Neuronal stem cell (in vitro differentiated cells): ENCODE measurements around the gene UBE2F.
"Not testable (repeated sequence)": the region's sequence is repeated elsewhere in the genome, so short reads cannot be mapped to it uniquely, and the experiment has no call there.

ENCODE experiments used
- DNase-seq: peaks from one replicate; pipeline ENCODE4 v3.0.0-alpha.2; 2013; ENCODE audit warnings: low spot score
- H2AFZ ChIP-seq: one replicate; pipeline ENCODE4 v1.6.1; 2013; ENCODE audit warnings: mild to moderate bottlenecking, low read length, inconsistent platforms
- H2AK5ac ChIP-seq: 2 replicates; pipeline ENCODE4 v1.6.1; 2013; ENCODE audit warnings: low read depth, mild to moderate bottlenecking, inconsistent platforms, low read length, moderate library complexity, mixed read lengths
- H2BK120ac ChIP-seq: 2 replicates; pipeline ENCODE4 v1.6.1; 2013; ENCODE audit warnings: low read depth, mild to moderate bottlenecking, inconsistent platforms, low read length, moderate library complexity, mixed read lengths
- H2BK12ac ChIP-seq: one replicate; pipeline ENCODE4 v1.6.1; 2013; ENCODE audit warnings: low read length, inconsistent platforms
- H2BK15ac ChIP-seq: 2 replicates; pipeline ENCODE4 v1.6.1; 2013; ENCODE audit warnings: mild to moderate bottlenecking, low read length, inconsistent platforms, mixed read lengths
- H2BK5ac ChIP-seq: one replicate; pipeline ENCODE4 v1.6.1; 2013; ENCODE audit warnings: inconsistent platforms, mild to moderate bottlenecking, low read length, moderate library complexity
- H3K14ac ChIP-seq: one replicate; pipeline ENCODE4 v1.6.1; 2013; ENCODE audit warnings: low read length, inconsistent platforms
- H3K18ac ChIP-seq: 2 replicates; pipeline ENCODE4 v1.6.1; 2013; ENCODE audit warnings: low read length, inconsistent platforms
- H3K23ac ChIP-seq: 2 replicates; pipeline ENCODE4 v1.6.1; 2013; ENCODE audit warnings: low read depth, mild to moderate bottlenecking, mixed read lengths, low read length, inconsistent platforms; ENCODE audit not compliant: poor library complexity
- H3K27ac ChIP-seq: replicated peaks from 3 replicates; pipeline ENCODE4 v1.5.1; 2013; ENCODE audit warnings: low read length, inconsistent platforms
- H3K27me3 ChIP-seq, 3 experiments: 2 replicates each; pipeline ENCODE4 v1.6.1; 2013; ENCODE audit warnings: low read length in 3 of 3, mild to moderate bottlenecking in 2 of 3, inconsistent platforms in 1 of 3, low read depth in 1 of 3, mixed read lengths in 1 of 3, moderate library complexity in 1 of 3; ENCODE audit not compliant: control insufficient read depth in 3 of 3, insufficient read depth in 3 of 3
- H3K36me3 ChIP-seq, 2 donors: replicated peaks in 1 of 2; 2 replicates each; pipeline ENCODE4 v1.6.1; 2013; ENCODE audit warnings: low read length in 2 of 2; ENCODE audit not compliant: control insufficient read depth in 2 of 2, insufficient read depth in 2 of 2
- H3K4ac ChIP-seq: 2 replicates; pipeline ENCODE4 v1.6.1; 2013; ENCODE audit warnings: inconsistent platforms, mild to moderate bottlenecking, low read length, moderate library complexity
- H3K4me1 ChIP-seq, 2 donors: 1 replicate in 1 of 2; 2 replicates in 1 of 2; pipeline ENCODE4 v1.6.1; 2013; ENCODE audit warnings: low read length in 2 of 2, low read depth in 1 of 2; ENCODE audit not compliant: control insufficient read depth in 2 of 2, insufficient read depth in 1 of 2
- H3K4me2 ChIP-seq: one replicate; pipeline ENCODE4 v1.6.1; 2013; ENCODE audit warnings: mild to moderate bottlenecking, low read length, inconsistent platforms; ENCODE audit not compliant: insufficient read depth, poor library complexity, severe bottlenecking
- H3K4me3 ChIP-seq, 2 donors: 2 replicates each; pipeline ENCODE4 v1.5.1; 2013; ENCODE audit warnings: low read length in 2 of 2, mild to moderate bottlenecking in 2 of 2, inconsistent platforms in 1 of 2, moderate library complexity in 1 of 2
- H3K79me1 ChIP-seq: one replicate; pipeline ENCODE4 v1.6.1; 2013; ENCODE audit warnings: low read depth, mild to moderate bottlenecking, inconsistent platforms, low read length, moderate library complexity
- H3K9ac ChIP-seq: one replicate; pipeline ENCODE4 v1.6.1; 2013; ENCODE audit warnings: mild to moderate bottlenecking, low read depth, low read length, inconsistent platforms; ENCODE audit not compliant: poor library complexity
- H3K9me3 ChIP-seq, 2 donors: replicated peaks in 1 of 2; 2 replicates each; pipeline versions ENCODE3 to v1.6.1; 2013; ENCODE audit warnings: low read length in 2 of 2, mild to moderate bottlenecking in 2 of 2, inconsistent platforms in 1 of 2, low read depth in 1 of 2, mixed read lengths in 1 of 2, moderate library complexity in 1 of 2; ENCODE audit not compliant: control insufficient read depth in 2 of 2, insufficient read depth in 1 of 2
- H4K8ac ChIP-seq: one replicate; pipeline ENCODE4 v1.6.1; 2013; ENCODE audit warnings: low read depth, mild to moderate bottlenecking, inconsistent platforms, low read length, moderate library complexity
- H4K91ac ChIP-seq: one replicate; pipeline ENCODE4 v1.6.1; 2013; ENCODE audit warnings: low read length, low read depth, mild to moderate bottlenecking, inconsistent platforms; ENCODE audit not compliant: poor library complexity
- WGBS, 2 donors: extraction: QIAGEN DNeasy Blood & Tissue Kit; methylation state at CpG; one replicate each; pipeline ENCODE4 v1.1.7; 2013; ENCODE audit warnings: missing lambda C conversion rate in 2 of 2, mixed read lengths in 1 of 2; ENCODE audit not compliant: insufficient read length in 2 of 2, insufficient replicate concordance in 1 of 2; ENCODE audit errors: extremely low coverage in 2 of 2; 5-methylcytosine and 5-hydroxymethylcytosine counted together

UBE2F gene

GRCh38 chr2:238065071-238065846, 98.4 kb downstream of the UBE2F start:
- H3K14ac ChIP-seq, result no peak overlapping the region
- no peak overlapping the region for H3K27ac ChIP-seq
- H4K91ac ChIP-seq, result no peak overlapping the region
- peaks cover 20 to 63% of the 10 kb centered on the region in 2 donors for H3K36me3 ChIP-seq
- no peak overlapping the region for H2BK15ac ChIP-seq
- no peak overlapping the region for H3K23ac ChIP-seq
- H3K9ac ChIP-seq, result no peak overlapping the region
- H3K4me3 ChIP-seq, result no peak overlapping the region
- no peak for DNase-seq
- H2BK12ac ChIP-seq, result no peak overlapping the region
- H2AK5ac ChIP-seq, result no peak overlapping the region
- peaks cover 0 to 3% of the 10 kb centered on the region in 2 donors for H3K9me3 ChIP-seq
- no peak overlapping the region for H2AFZ ChIP-seq
- H3K18ac ChIP-seq, result no peak overlapping the region
- peaks cover 5% of the 10 kb centered on the region in 2 donors for H3K4me1 ChIP-seq
- no peak overlapping the region for H3K4me2 ChIP-seq
- no peaks in the 10 kb centered on the region for H3K27me3 ChIP-seq
- H4K8ac ChIP-seq, result no peak overlapping the region
- H3K4ac ChIP-seq, result no peak overlapping the region
- no CpG with 5 or more reads among the region's 18 CpGs for WGBS, 2 donors
- no peak overlapping the region for H2BK120ac ChIP-seq
- peaks cover 8% of the 10 kb centered on the region for H3K79me1 ChIP-seq
- no peak overlapping the region for H2BK5ac ChIP-seq

GRCh38 chr2:238066218-238066617, 99.4 kb downstream of the UBE2F start:
- Histone ChIP-seq H3K18ac (no peak overlapping the region), H2BK12ac (no peak overlapping the region), H3K27ac (no peak overlapping the region), H3K9me3 (peaks cover 0 to 3% of the 10 kb centered on the region in 2 donors), H3K4ac (no peak overlapping the region), H2BK120ac (no peak overlapping the region), H2AK5ac (no peak overlapping the region), H3K9ac (no peak overlapping the region), H4K8ac (no peak overlapping the region), H3K36me3 (peaks cover 20 to 72% of the 10 kb centered on the region in 2 donors), H3K23ac (no peak overlapping the region), H3K27me3 (no peaks in the 10 kb centered on the region), H3K14ac (no peak overlapping the region), H2AFZ (no peak overlapping the region), H3K4me2 (no peak overlapping the region), H3K4me3 (no peak overlapping the region), H2BK5ac (no peak overlapping the region), H2BK15ac (no peak overlapping the region), H4K91ac (no peak overlapping the region), H3K4me1 (peaks cover 5% of the 10 kb centered on the region in 2 donors), H3K79me1 (peaks cover 8% of the 10 kb centered on the region)
- DNase-seq, result no peak
- no CpG with 5 or more reads among the region's 9 CpGs for WGBS, 2 donors

DNA sequence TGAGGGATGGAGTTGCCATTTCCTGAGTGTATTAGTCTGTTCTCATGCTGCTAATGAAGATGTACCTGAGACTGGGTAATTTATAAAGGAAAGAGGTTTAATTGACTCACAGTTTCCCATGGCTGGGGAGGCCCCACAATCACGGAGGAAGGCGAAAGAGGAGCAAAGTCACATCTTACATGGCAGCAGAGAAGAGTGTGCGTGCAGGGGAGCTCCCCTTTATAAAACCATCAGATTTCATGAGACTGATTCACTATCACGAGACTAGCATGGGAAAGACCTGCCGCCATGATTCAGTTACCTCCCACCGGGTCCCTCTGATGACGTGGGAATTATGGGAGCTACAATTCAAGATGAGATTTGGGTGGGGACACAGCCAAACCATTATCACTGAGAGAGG, 99.9 kb downstream of the UBE2F start:
- not testable (repeated sequence) for H3K4me2 ChIP-seq, H3K4ac ChIP-seq, H3K9ac ChIP-seq, H2BK120ac ChIP-seq, H2BK15ac ChIP-seq, H4K8ac ChIP-seq, H3K14ac ChIP-seq, H2AFZ ChIP-seq, H3K18ac ChIP-seq, H3K4me1 ChIP-seq, H3K79me1 ChIP-seq, H3K27ac ChIP-seq, H3K27me3 ChIP-seq, H2AK5ac ChIP-seq, H2BK12ac ChIP-seq, H3K9me3 ChIP-seq, H3K23ac ChIP-seq, H2BK5ac ChIP-seq, H4K91ac ChIP-seq, DNase-seq, H3K4me3 ChIP-seq
- peaks cover 22 to 77% of the 10 kb centered on the region in 2 donors for H3K36me3 ChIP-seq
- no CpG with 5 or more reads among the region's 7 CpGs for WGBS, 2 donors

- no CpG with 5 or more reads among the region's 7 CpGs for WGBS, 2 donors
- Histone ChIP-seq H3K14ac (no peak overlapping the region), H3K27ac (no peak overlapping the region), H4K8ac (no peak overlapping the region), H3K4me3 (no peak overlapping the region), H3K9me3 (peaks cover 3 to 10% of the 10 kb centered on the region in 2 donors), H2BK15ac (no peak overlapping the region), H2BK5ac (no peak overlapping the region), H3K79me1 (peaks cover 8% of the 10 kb centered on the region), H2BK12ac (no peak overlapping the region), H2AFZ (no peak overlapping the region), H3K36me3 (peaks cover 23 to 89% of the 10 kb centered on the region in 2 donors), H3K23ac (no peak overlapping the region), H3K4ac (no peak overlapping the region), H3K4me2 (no peak overlapping the region), H2BK120ac (no peak overlapping the region), H2AK5ac (no peak overlapping the region), H3K27me3 (no peaks in the 10 kb centered on the region), H3K4me1 (peaks cover 2 to 4% of the 10 kb centered on the region in 2 donors), H3K18ac (no peak overlapping the region), H4K91ac (no peak overlapping the region), H3K9ac (no peak overlapping the region)
- no peak for DNase-seq
Observed at GRCh38 chr2:238067939-238068338, 101.1 kb downstream of the UBE2F start.
